ENCODE results near the gene MINK1. TPM values are rescaled to one million over a fixed set of nuclear protein-coding genes. Genes with fewer than 3 reads are reported as not detected.

MINK1 gene
- total and polyA plus RNA-seq, 2 of the 13 experiments (the other 11 are each of a cell fraction or from before 2014, with no cell fraction given) = 17.2 to 63.9 TPM

- TF ChIP-seq DZIP1 (CRISPR knock-in tag; IDR thresholded peaks at IDR 0.05) = no peak
- TF ChIP-seq MNT (IDR thresholded peaks at IDR 0.05) = no peak
- TF ChIP-seq MTA3 (CRISPR knock-in tag; IDR thresholded peaks at IDR 0.05) = no peak
- TF ChIP-seq RBFOX2 (IDR thresholded peaks at IDR 0.05; ENCODE audit: low read depth, low read length) = no peak
- TF ChIP-seq PHF20 (CRISPR knock-in tag; IDR thresholded peaks at IDR 0.05) = no peak
- no peak for TF ChIP-seq MIER2 (CRISPR knock-in tag; IDR thresholded peaks at IDR 0.05)
- TF ChIP-seq ZNF224 (CRISPR knock-in tag; IDR thresholded peaks at IDR 0.05) = no peak
- no peak for TF ChIP-seq FUBP1 (CRISPR knock-in tag; IDR thresholded peaks at IDR 0.05; ENCODE audit: borderline replicate concordance)
- no peak for TF ChIP-seq THYN1 (CRISPR knock-in tag; IDR thresholded peaks at IDR 0.05; ENCODE audit: borderline replicate concordance, low read depth)
- peak; percentile 45 for TF ChIP-seq MED8 (CRISPR knock-in tag; IDR thresholded peaks at IDR 0.05; ENCODE audit: insufficient replicate concordance)
- no peak for TF ChIP-seq DRAP1 (CRISPR knock-in tag; IDR thresholded peaks at IDR 0.05)
- no peak for TF ChIP-seq ARID5B (CRISPR knock-in tag; IDR thresholded peaks at IDR 0.05)
- TF ChIP-seq MATR3 (CRISPR knock-in tag; IDR thresholded peaks at IDR 0.05) = no peak
- TF ChIP-seq ZNF800 (CRISPR knock-in tag; IDR thresholded peaks at IDR 0.05) = peak; percentile 82; the same call in 1 of the 2 replicates
- peak; percentile 84; the same call in 1 of the 2 replicates for TF ChIP-seq SSRP1 (CRISPR knock-in tag; IDR thresholded peaks at IDR 0.05)
- no peak for TF ChIP-seq ZBTB8A (CRISPR knock-in tag; IDR thresholded peaks at IDR 0.05; ENCODE audit: borderline replicate concordance, low read depth)
- no peak for TF ChIP-seq HDAC2 (CRISPR knock-in tag; IDR thresholded peaks at IDR 0.05)
- TF ChIP-seq ZNF317 (CRISPR knock-in tag; IDR thresholded peaks at IDR 0.05) = 0 out of 2 replicates have a peak, but pooled peaks have one; percentile 55
- no peak for TF ChIP-seq ZNF431 (CRISPR knock-in tag; IDR thresholded peaks at IDR 0.05; ENCODE audit: borderline replicate concordance, low read depth)
Observed at GRCh38 chr17:4789701-4789950, 43.5 kb upstream of the MINK1 start (continued).
